Epithelial cell of esophagus (primary cell): Measurements from ENCODE around the gene GNAI2.
"Not testable (repeated sequence)": the region's sequence is repeated elsewhere in the genome, so short reads cannot be mapped to it uniquely, and the experiment has no call there.

Experiments
- DNase-seq: peaks from one replicate; pipeline ENCODE4 v3.0.0; 2010; ENCODE audit warnings: low read depth
- H3K4me3 ChIP-seq: 2 replicates; pipeline ENCODE4 v1.5.1; 2011; ENCODE audit warnings: mild to moderate bottlenecking, low read length, control low read depth
- TF ChIP-seq, protein P1 (sequence below): IDR thresholded peaks from 2 replicates; pipeline ENCODE4 v1.5.1; 2011; ENCODE audit warnings: low read depth, mild to moderate bottlenecking, low read length, control low read depth, inconsistent platforms; ENCODE audit not compliant: insufficient read depth; ENCODE audit errors: missing control alignments

The GNAI2 gene

DNA sequence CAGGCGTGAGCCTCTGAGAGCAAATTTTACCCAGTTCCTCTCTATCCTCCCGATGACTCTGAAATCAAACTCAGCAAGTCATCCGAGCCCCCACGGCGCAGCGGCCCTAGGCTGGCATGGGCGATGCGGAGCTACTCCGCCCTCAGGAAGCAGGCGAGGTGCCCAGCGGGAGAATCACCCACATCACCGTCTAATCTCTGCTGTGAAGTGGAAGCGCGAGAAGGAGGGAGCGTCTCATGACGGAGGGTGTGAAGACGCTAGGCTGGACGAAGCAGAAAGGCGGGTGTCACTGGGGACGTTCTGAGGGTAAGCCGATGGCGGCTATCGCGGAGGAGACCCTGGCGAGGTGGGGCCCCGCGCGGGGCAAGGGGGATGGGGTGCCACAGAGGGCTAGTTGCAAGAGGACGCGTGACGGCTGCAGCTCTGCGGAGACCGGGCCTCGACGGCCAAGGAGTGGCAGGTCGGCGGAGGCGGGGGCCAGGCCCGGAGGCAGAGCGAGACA is 9.1 kb upstream of the GNAI2 start:
- TF ChIP-seq, protein P1, sequence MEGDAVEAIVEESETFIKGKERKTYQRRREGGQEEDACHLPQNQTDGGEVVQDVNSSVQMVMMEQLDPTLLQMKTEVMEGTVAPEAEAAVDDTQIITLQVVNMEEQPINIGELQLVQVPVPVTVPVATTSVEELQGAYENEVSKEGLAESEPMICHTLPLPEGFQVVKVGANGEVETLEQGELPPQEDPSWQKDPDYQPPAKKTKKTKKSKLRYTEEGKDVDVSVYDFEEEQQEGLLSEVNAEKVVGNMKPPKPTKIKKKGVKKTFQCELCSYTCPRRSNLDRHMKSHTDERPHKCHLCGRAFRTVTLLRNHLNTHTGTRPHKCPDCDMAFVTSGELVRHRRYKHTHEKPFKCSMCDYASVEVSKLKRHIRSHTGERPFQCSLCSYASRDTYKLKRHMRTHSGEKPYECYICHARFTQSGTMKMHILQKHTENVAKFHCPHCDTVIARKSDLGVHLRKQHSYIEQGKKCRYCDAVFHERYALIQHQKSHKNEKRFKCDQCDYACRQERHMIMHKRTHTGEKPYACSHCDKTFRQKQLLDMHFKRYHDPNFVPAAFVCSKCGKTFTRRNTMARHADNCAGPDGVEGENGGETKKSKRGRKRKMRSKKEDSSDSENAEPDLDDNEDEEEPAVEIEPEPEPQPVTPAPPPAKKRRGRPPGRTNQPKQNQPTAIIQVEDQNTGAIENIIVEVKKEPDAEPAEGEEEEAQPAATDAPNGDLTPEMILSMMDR = no peak
- H3K4me3 ChIP-seq = peak overlapping the region; percentile 50
- peak; percentile 66 for DNase-seq

DNA sequence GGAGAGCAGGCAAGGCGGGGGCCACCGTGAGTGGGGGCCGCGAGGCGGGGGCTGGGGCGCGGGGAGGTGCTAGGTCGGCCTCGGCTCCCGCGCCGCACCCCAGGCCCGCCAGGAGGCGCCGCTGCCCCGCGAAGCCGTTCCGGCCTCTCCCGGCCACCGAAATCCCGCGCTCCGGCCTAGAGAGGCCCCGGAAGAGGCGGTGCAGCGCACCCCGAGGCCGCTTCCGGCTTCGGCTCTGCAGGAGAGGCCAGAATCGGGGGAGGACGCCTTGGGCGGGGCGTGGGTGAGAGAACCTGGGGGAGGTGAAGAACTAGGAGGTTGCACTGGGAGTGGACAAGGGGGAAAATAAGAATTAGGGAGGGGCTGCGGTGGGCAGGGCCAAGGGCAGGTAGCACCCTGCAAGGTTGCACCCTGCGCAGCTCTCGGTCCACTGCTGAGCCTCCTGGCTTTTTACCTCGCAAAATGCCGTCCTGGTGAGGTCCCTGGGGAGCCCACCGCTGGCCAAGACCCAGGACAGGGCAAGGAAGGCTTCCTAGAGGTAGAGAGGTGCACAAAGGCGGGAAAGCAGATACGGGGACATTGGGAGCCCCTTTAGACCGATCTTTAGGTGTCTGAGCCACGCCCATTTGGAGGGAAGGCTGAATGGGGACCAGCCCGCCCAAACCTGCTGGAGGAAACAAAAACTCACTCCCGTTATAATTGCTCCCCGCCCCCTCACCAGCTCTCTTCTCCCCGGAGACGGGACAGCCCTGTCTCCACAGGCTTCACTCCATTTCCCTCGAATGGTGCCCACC is 8.4 kb upstream of the GNAI2 start:
- peak; percentile 94 for DNase-seq
- peak overlapping the region; percentile 71 for H3K4me3 ChIP-seq
- TF ChIP-seq, protein P1 = peak; percentile 26

DNA sequence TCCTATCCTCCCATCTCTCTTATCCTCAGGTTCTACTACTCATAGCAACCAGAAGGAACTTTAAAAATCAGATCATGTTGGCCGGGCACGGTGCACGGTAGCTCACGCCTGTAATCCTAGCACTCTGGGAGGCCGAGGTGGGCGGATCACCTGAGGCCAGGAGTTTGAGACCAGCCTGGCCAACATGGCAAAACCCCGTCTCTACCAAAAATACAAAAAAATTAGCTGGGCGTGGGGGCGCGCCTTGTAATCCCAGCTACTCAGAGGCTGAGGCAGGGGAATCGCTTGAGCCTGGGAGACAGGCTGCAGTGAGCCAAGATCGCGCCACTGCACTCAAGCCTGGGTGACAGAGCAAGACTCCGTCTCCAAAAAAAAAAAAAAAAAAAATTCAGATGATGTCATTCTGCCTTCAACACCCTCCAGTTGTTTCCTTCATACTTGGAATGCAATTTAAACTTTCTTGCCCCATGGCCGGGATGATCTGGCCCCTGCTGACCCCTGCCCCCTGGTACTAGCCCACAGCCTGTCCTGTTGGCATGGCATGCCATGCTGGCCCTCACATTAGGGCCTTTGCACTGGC is 7.7 kb upstream of the GNAI2 start:
- H3K4me3 ChIP-seq = peak overlapping the region; percentile 71
- DNase-seq = not testable (repeated sequence)

DNA sequence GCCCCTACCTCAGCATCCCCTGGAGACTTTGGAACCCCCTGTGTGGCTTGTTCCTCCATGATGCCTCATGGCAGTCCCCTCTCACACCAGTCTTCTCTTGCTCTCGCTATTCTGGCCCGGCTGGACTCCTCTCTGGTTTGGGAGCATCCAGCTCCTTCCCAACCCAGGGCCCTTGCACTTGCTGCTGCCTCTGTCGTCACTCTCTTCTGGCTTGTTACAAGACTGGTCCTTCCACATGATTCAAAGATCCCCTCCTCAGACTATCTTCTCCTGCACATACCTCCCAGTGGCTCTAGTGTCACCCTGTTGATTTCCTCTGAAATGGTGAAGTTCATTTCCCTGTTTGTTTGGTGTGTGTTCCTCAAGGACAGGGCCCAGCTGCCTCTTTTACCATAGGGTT is 6.5 kb upstream of the GNAI2 start:
- no peak overlapping the region for H3K4me3 ChIP-seq

GRCh38 chr3:50230104-50230793 is 5.8 kb upstream of the GNAI2 start:
- TF ChIP-seq, protein P1 = no peak
- DNase-seq = no peak
- H3K4me3 ChIP-seq = no peak overlapping the region

More for the DNA sequence above, 6.5 kb upstream of the GNAI2 start:
- DNase-seq = no peak
- TF ChIP-seq, protein P1 = no peak

- no peak overlapping the region for H3K4me3 ChIP-seq
- TF ChIP-seq, protein P1 = no peak
- DNase-seq = no peak
Measured at GRCh38 chr3:50230794-50231125, 5.2 kb upstream of the GNAI2 start.

DNA sequence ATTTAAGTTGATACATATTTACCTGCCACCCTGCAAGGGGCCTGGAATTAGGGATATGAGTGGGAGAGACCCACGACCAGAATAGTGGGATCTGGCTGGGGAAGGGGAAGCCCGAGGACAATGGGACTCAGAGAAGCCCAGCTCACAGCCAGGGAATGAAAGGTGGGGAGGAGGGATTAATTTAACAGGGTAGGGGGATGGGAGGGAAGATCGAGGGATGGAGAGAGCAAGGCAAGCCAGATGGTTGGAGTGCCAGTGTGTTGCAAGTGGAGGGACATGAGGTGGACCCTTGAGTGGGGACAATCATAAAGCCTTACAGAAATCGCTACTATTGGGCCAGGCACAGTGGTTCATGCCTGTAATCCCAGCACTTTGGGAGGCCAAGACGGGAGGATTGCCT is 4.4 kb upstream of the GNAI2 start:
- H3K4me3 ChIP-seq = no peak overlapping the region
- no peak for DNase-seq
- TF ChIP-seq, protein P1 = no peak
